Thyroid gland (tissue), 4 donors: ENCODE data around the gene SART3.

ENCODE experiments used
- CTCF ChIP-seq, 6 experiments: fragments of 200-600 bp in 3 of 6; fragments of 450-650 bp in 3 of 6; sonication (generic) in 3 of 6; IDR thresholded peaks; one replicate each; pipeline ENCODE4 v1.5.1; 2016 to 2019; ENCODE audit warnings: antibody characterized with exemption in 6 of 6, mild to moderate bottlenecking in 2 of 6, inconsistent platforms in 1 of 6, moderate library complexity in 1 of 6
- POLR2A ChIP-seq, 2 donors: fragments of 450-650 bp; IDR thresholded peaks; one replicate each; pipeline ENCODE4 v1.6.1; 2017; ENCODE audit warnings: antibody characterized with exemption in 2 of 2, mild to moderate bottlenecking in 2 of 2, moderate library complexity in 1 of 2

DNA sequence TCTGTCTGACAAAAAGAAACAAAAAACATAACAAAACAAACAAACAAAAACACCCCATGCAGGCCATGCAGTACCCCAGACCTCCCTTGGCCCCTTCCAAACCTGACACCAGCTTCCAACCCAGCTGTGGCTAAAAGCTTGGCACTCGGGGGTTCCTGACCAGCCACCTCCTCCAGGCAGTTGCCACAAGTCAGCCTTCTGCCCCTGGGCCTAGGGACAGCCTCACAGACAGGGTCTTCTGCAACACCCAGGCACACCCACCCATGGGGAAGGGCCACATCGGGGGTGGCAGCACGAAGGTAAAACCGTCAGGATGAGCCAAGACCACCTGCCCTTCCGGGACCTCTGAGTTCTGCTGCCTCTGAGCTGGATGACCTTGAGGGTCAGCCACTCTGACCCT, 47.6 kb upstream of the SART3 start:
- TF ChIP-seq POLR2A (IDR thresholded peaks at IDR 0.05) (no peak), CTCF (IDR thresholded peaks at IDR 0.05) (no peak)
